ENCODE measurements around the gene PLA2G4A.

GRCh38 chr1:186997877-186998276, 169.1 kb downstream of the PLA2G4A start:
- TF ChIP-seq, protein P1, sequence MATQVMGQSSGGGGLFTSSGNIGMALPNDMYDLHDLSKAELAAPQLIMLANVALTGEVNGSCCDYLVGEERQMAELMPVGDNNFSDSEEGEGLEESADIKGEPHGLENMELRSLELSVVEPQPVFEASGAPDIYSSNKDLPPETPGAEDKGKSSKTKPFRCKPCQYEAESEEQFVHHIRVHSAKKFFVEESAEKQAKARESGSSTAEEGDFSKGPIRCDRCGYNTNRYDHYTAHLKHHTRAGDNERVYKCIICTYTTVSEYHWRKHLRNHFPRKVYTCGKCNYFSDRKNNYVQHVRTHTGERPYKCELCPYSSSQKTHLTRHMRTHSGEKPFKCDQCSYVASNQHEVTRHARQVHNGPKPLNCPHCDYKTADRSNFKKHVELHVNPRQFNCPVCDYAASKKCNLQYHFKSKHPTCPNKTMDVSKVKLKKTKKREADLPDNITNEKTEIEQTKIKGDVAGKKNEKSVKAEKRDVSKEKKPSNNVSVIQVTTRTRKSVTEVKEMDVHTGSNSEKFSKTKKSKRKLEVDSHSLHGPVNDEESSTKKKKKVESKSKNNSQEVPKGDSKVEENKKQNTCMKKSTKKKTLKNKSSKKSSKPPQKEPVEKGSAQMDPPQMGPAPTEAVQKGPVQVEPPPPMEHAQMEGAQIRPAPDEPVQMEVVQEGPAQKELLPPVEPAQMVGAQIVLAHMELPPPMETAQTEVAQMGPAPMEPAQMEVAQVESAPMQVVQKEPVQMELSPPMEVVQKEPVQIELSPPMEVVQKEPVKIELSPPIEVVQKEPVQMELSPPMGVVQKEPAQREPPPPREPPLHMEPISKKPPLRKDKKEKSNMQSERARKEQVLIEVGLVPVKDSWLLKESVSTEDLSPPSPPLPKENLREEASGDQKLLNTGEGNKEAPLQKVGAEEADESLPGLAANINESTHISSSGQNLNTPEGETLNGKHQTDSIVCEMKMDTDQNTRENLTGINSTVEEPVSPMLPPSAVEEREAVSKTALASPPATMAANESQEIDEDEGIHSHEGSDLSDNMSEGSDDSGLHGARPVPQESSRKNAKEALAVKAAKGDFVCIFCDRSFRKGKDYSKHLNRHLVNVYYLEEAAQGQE (IDR thresholded peaks at IDR 0.05; ENCODE audit: insufficient read depth in 1 of 2, low read depth in 2 of 2, low read length in 1 of 2) = no peak
- TF ChIP-seq SIN3A (IDR thresholded peaks at IDR 0.05; ENCODE audit: borderline replicate concordance, insufficient read depth, low read depth, low read length) = no peak
- TF ChIP-seq CTCF (IDR thresholded peaks at IDR 0.05) = no peak
- no peak for TF ChIP-seq POLR2AphosphoS5 (IDR thresholded peaks at IDR 0.05; ENCODE audit: low read depth, low read length)
- no peak for TF ChIP-seq TCF7L2 (IDR thresholded peaks at IDR 0.05; ENCODE audit: low read depth, low read length)
